ENCODE measurements around the gene PLOD3. TPM values are rescaled to one million over a fixed set of nuclear protein-coding genes. Genes with fewer than 3 reads are reported as not detected.
A peak's percentile ranks its signal among the peaks of the same experiment; 100 is the strongest.

Gene PLOD3
- total RNA-seq, 1 experiment from 2014 or later: 83.7 TPM

- ChIA-PET POLR2A (interaction anchor here (0.9 to 1.8 kb wide), 9 partner anchors 10 to 329 kb away, joined by 3 to 11 read pairs (median 4); partner anchors contain the start of genes FIS1, UFSP1 and VGF), CTCF (interaction anchor here (0.8 to 2.3 kb wide), 8 partner anchors 26 to 418 kb away, joined by 3 to 21 read pairs (median 8); partner anchors contain the start of genes FIS1 and UFSP1), RAD21 (ENCODE audit: low non-redundant PET in 1 of 2, low total read pairs in 2 of 2, uncharacterized antibody in 2 of 2, unreplicated experiment in 2 of 2) (interaction anchor here (0.6 to 1.5 kb wide), 5 partner anchors 26 to 101 kb away, joined by 3 to 5 read pairs (median 3); no protein-coding TSS in a partner anchor)
- ATAC-seq: peak; percentile 18
- H2AFZ ChIP-seq (ENCODE audit: low read depth, low read length, poor library complexity, severe bottlenecking): no peak overlapping the region
- peaks cover 0 to 21% of the 10 kb centered on the region in 2 experiments; a peak in 2 of 4 replicates for H3K4me1 ChIP-seq (ENCODE audit: control insufficient read depth in 1 of 2, insufficient read depth in 2 of 2, low read length in 2 of 2)
- no peaks in the 10 kb centered on the region for H3K27me3 ChIP-seq (ENCODE audit: insufficient read depth, low read length)
- peaks cover 2 to 4% of the 10 kb centered on the region in 2 experiments; a peak in 2 of 4 replicates for H3K36me3 ChIP-seq (ENCODE audit: control insufficient read depth in 1 of 2, insufficient read depth in 2 of 2, low read length in 2 of 2)
- peaks cover 46% of the 10 kb centered on the region for H3K79me2 ChIP-seq (ENCODE audit: insufficient read depth, low read length)
- intact Hi-C loops (cut with micrococcal nuclease): loop anchor here (2.0 kb wide), 1 partner anchor 14 kb away; no protein-coding TSS in a partner anchor
- H3K27ac ChIP-seq (ENCODE audit: low read depth, low read length): peak overlapping the region; percentile 37
- TF ChIP-seq TCF7L2 (IDR thresholded peaks at IDR 0.05; ENCODE audit: borderline replicate concordance, extremely low read depth, insufficient read depth, insufficient read length) (no peak), MAX (IDR thresholded peaks at IDR 0.05) (peak; percentile 58; the same call in 1 of the 2 replicates), SIN3A (IDR thresholded peaks at IDR 0.05; ENCODE audit: low read depth) (peak; percentile 4; the same call in 1 of the 2 replicates)
- DNase-seq (ENCODE audit: low read depth, low spot score): no peak
- BruUV-seq (replicated peaks): TSS peak; percentile 80
- peak overlapping the region; percentile 93 to 97 for H3K4me3 ChIP-seq (replicated peaks in 1 of 2; ENCODE audit: low read depth in 1 of 2, low read length in 2 of 2)
- peak overlapping the region; percentile 85 for H3K9ac ChIP-seq (ENCODE audit: low read length)
- no peaks in the 10 kb centered on the region for H3K9me3 ChIP-seq (ENCODE audit: control insufficient read depth in 1 of 2, insufficient read depth in 1 of 2, low read depth in 1 of 2, low read length in 2 of 2)
- H4K20me1 ChIP-seq (ENCODE audit: insufficient read depth): no peaks in the 10 kb centered on the region
- no peaks in the 10 kb centered on the region for H3K9me2 ChIP-seq (ENCODE audit: insufficient read depth)
- H3K4me2 ChIP-seq (ENCODE audit: low read length): peak overlapping the region; percentile 97
These were observed 1.1 kb upstream of the PLOD3 start for GRCh38 chr7:101218236-101219125.

GRCh38 chr7:101216860-101217387 is 457 bp downstream of the PLOD3 start:
- H3K36me3 ChIP-seq (ENCODE audit: control insufficient read depth in 1 of 2, insufficient read depth in 2 of 2, low read length in 2 of 2): peaks cover 0 to 9% of the 10 kb centered on the region in 2 experiments; a peak in 3 of 4 replicates
- no peak for TF ChIP-seq JUND (IDR thresholded peaks at IDR 0.05)
- TF ChIP-seq CTCF (IDR thresholded peaks at IDR 0.05 in 2 of 3, conservative IDR thresholded peaks at IDR 0.05 in 1 of 3; ENCODE audit: borderline replicate concordance in 1 of 3, insufficient read depth in 1 of 3, low read depth in 2 of 3, low read length in 2 of 3): 0 out of 6 replicates have a peak, but pooled peaks of 1 of the 3 experiments have one; percentile 2
- TF ChIP-seq EZH2 (IDR thresholded peaks at IDR 0.05): no peak
- TF ChIP-seq ZFX (IDR thresholded peaks at IDR 0.05): peak; percentile 75; the same call in 1 of the 2 replicates
- BruUV-seq (replicated peaks): no TSS peak
- DNase-seq (ENCODE audit: low read depth, low spot score) (no peak), ATAC-seq (no peak; the same call in 1 of the 2 replicates)
- H2AFZ ChIP-seq (ENCODE audit: low read depth, low read length, poor library complexity, severe bottlenecking): no peak overlapping the region
- no peaks in the 10 kb centered on the region for H4K20me1 ChIP-seq (ENCODE audit: insufficient read depth)
- H3K4me2 ChIP-seq (ENCODE audit: low read length): peak overlapping the region; percentile 97
- CTCF ChIA-PET: interaction anchor here (1.2 to 2.3 kb wide), 6 partner anchors 24 to 74 kb away, joined by 3 to 21 read pairs (median 13); partner anchors contain the start of gene FIS1
- H3K4me1 ChIP-seq (ENCODE audit: control insufficient read depth in 1 of 2, insufficient read depth in 2 of 2, low read length in 2 of 2): peaks cover 0 to 21% of the 10 kb centered on the region in 2 experiments; a peak in 2 of 4 replicates
- H3K9me2 ChIP-seq (ENCODE audit: insufficient read depth): no peaks in the 10 kb centered on the region
- peak overlapping the region; percentile 91 for H3K27ac ChIP-seq (ENCODE audit: low read depth, low read length)
- POLR2A ChIA-PET: interaction anchor here (0.5 to 1.8 kb wide), 8 partner anchors 28 to 327 kb away, joined by 3 to 11 read pairs (median 4); partner anchors contain the start of genes FIS1 and UFSP1
- peak overlapping the region; percentile 85 for H3K9ac ChIP-seq (ENCODE audit: low read length)
- intact Hi-C loops (cut with micrococcal nuclease): no loop called here
- H3K27me3 ChIP-seq (ENCODE audit: insufficient read depth, low read length): no peaks in the 10 kb centered on the region
- H3K9me3 ChIP-seq (ENCODE audit: control insufficient read depth in 1 of 2, insufficient read depth in 1 of 2, low read depth in 1 of 2, low read length in 2 of 2): no peaks in the 10 kb centered on the region
- H3K79me2 ChIP-seq (ENCODE audit: insufficient read depth, low read length): peaks cover 43% of the 10 kb centered on the region
- peak overlapping the region; percentile 93 to 97 for H3K4me3 ChIP-seq (replicated peaks in 1 of 2; ENCODE audit: low read depth in 1 of 2, low read length in 2 of 2)
- RAD21 ChIA-PET (ENCODE audit: low non-redundant PET in 1 of 2, low total read pairs in 2 of 2, uncharacterized antibody in 2 of 2, unreplicated experiment in 2 of 2): interaction anchor here (0.5 to 1.5 kb wide), 5 partner anchors 16 to 117 kb away, joined by 3 to 10 read pairs (median 4); no protein-coding TSS in a partner anchor

Measured in HCT116 (cell line).